ENCODE results near the gene IL16.
"Not testable (repeated sequence)": the region's sequence is repeated elsewhere in the genome, so short reads cannot be mapped to it uniquely, and the experiment has no call there.

IL16 gene

GRCh38 chr15:81331141-81331540, 134.5 kb downstream of the IL16 start:
- H3K9me3 ChIP-seq (ENCODE audit: control extremely low read depth in 1 of 5, control insufficient read depth in 4 of 5, insufficient read depth in 2 of 5, low read depth in 1 of 5, low read length in 4 of 5); H3K36me3 ChIP-seq (ENCODE audit: control insufficient read depth in 4 of 4, insufficient read depth in 4 of 4, low read length in 3 of 4); H3K27me3 ChIP-seq (replicated peaks in 2 of 5; ENCODE audit: control insufficient read depth in 4 of 5, insufficient read depth in 5 of 5, low read length in 4 of 5); H3K27ac ChIP-seq (ENCODE audit: insufficient read depth in 1 of 2, low read depth in 1 of 2, low read length in 2 of 2, poor library complexity in 1 of 2, severe bottlenecking in 2 of 2); POLR2A ChIA-PET: not testable (repeated sequence)
- Histone ChIP-seq H3K4me1 (ENCODE audit: control extremely low read depth in 1 of 4, control insufficient read depth in 4 of 4, insufficient read depth in 4 of 4, low read length in 3 of 4) (peaks cover 4 to 11% (median 8%) of the 10 kb centered on the region in 4 experiments), H3K4me3 (ENCODE audit: control insufficient read depth in 1 of 7, extremely low read depth in 1 of 7, insufficient read depth in 4 of 7, low read depth in 2 of 7, low read length in 6 of 7) (peak overlapping the region in 1 of 7 experiments; percentile 63)
- DNase-seq = peak; percentile 8 to 50 (median 34)
- CTCF ChIA-PET = interaction anchor here (1.3 kb wide), 1 partner anchor 33 kb away, joined by 3 read pairs; no protein-coding TSS in a partner anchor
- 18% methylated on average over 8 of the region's 9 CpGs for WGBS (ENCODE audit: insufficient coverage)

DNA sequence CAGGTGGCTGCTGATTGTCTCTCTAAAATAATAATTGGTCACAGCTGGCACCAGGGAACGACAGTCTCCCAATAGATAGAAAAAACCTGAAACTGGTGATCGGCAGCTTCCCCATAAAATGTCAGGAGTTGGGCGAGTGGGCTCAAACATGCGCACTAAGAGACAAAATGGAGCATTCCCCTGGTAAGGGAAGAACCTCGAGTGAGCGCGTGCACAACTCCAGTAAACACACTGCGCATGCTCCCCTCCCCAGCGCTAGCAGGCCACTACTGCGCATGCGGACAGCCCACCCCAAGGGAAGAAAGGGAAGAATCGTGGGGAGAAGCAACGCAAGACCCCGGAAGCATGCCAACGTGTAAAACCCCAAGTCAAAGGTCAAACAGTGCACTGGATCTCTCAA, 134.9 kb downstream of the IL16 start:
- ChIA-PET POLR2A (no interaction called here), CTCF (interaction anchor here (1.2 to 8.6 kb wide), 5 partner anchors 33 to 63 kb away, joined by 3 to 69 read pairs (median 4); no protein-coding TSS in a partner anchor)
- Histone ChIP-seq H3K4me1 (ENCODE audit: control extremely low read depth in 1 of 4, control insufficient read depth in 4 of 4, insufficient read depth in 4 of 4, low read length in 3 of 4) (peaks cover 2 to 11% (median 8%) of the 10 kb centered on the region in 4 experiments), H3K4me3 (ENCODE audit: control insufficient read depth in 1 of 7, extremely low read depth in 1 of 7, insufficient read depth in 4 of 7, low read depth in 2 of 7, low read length in 6 of 7) (peak overlapping the region in 1 of 7 experiments; percentile 63), H3K27me3 (replicated peaks in 2 of 5; ENCODE audit: control insufficient read depth in 4 of 5, insufficient read depth in 5 of 5, low read length in 4 of 5) (no peaks in the 10 kb centered on the region), H3K27ac (ENCODE audit: insufficient read depth in 1 of 2, low read depth in 1 of 2, low read length in 2 of 2, poor library complexity in 1 of 2, severe bottlenecking in 2 of 2) (no peak overlapping the region), H3K9me3 (ENCODE audit: control extremely low read depth in 1 of 5, control insufficient read depth in 4 of 5, insufficient read depth in 2 of 5, low read depth in 1 of 5, low read length in 4 of 5) (no peaks in the 10 kb centered on the region), H3K36me3 (ENCODE audit: control insufficient read depth in 4 of 4, insufficient read depth in 4 of 4, low read length in 3 of 4) (no peaks in the 10 kb centered on the region)
- WGBS (ENCODE audit: insufficient coverage) = 98% methylated on average over 14 of the region's 15 CpGs
- no peak for DNase-seq

DNA sequence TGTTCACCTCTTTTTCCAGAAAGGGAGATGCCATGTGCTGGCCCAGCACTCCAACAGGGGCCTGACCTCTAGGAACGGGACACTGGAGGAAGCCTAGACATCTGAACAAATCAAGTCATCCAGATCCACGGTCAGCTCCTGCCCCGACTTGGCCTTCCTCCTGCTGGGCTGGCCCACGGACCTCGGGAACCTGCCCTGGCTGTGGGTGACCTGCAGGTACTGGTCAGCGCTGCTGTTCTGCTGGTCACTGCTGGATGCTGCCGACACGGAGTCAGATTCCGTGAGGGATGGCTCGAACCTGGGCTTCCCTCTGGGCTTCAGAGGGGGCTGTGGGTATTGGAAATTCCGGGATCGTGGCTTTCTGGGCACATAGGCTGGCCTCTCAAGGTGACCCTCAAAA, 135.6 kb downstream of the IL16 start:
- Histone ChIP-seq H3K9me3 (ENCODE audit: control extremely low read depth in 1 of 5, control insufficient read depth in 4 of 5, insufficient read depth in 2 of 5, low read depth in 1 of 5, low read length in 4 of 5) (no peaks in the 10 kb centered on the region), H3K4me1 (ENCODE audit: control extremely low read depth in 1 of 4, control insufficient read depth in 4 of 4, insufficient read depth in 4 of 4, low read length in 3 of 4) (peaks cover 0 to 11% (median 9%) of the 10 kb centered on the region in 4 experiments), H3K36me3 (ENCODE audit: control insufficient read depth in 4 of 4, insufficient read depth in 4 of 4, low read length in 3 of 4) (no peaks in the 10 kb centered on the region), H3K4me3 (ENCODE audit: control insufficient read depth in 1 of 7, extremely low read depth in 1 of 7, insufficient read depth in 4 of 7, low read depth in 2 of 7, low read length in 6 of 7) (no peak overlapping the region), H3K27ac (ENCODE audit: insufficient read depth in 1 of 2, low read depth in 1 of 2, low read length in 2 of 2, poor library complexity in 1 of 2, severe bottlenecking in 2 of 2) (no peak overlapping the region), H3K27me3 (replicated peaks in 2 of 5; ENCODE audit: control insufficient read depth in 4 of 5, insufficient read depth in 5 of 5, low read length in 4 of 5) (no peaks in the 10 kb centered on the region)
- no peak for DNase-seq
- CTCF ChIA-PET = interaction anchor here (0.9 to 8.6 kb wide), 7 partner anchors 13 to 62 kb away, joined by 3 to 69 read pairs (median 4); no protein-coding TSS in a partner anchor
- WGBS (ENCODE audit: insufficient coverage) = 97% methylated on average over 7 of the region's 12 CpGs
- POLR2A ChIA-PET = no interaction called here

GRCh38 chr15:81333363-81333762, 136.7 kb downstream of the IL16 start:
- H3K4me1 ChIP-seq (ENCODE audit: control extremely low read depth in 1 of 4, control insufficient read depth in 4 of 4, insufficient read depth in 4 of 4, low read length in 3 of 4) = peaks cover 0 to 18% (median 11%) of the 10 kb centered on the region in 4 experiments
- no peaks in the 10 kb centered on the region for H3K36me3 ChIP-seq (ENCODE audit: control insufficient read depth in 4 of 4, insufficient read depth in 4 of 4, low read length in 3 of 4)
- H3K4me3 ChIP-seq (ENCODE audit: control insufficient read depth in 1 of 7, extremely low read depth in 1 of 7, insufficient read depth in 4 of 7, low read depth in 2 of 7, low read length in 6 of 7) = no peak overlapping the region
- DNase-seq = no peak
- no peaks in the 10 kb centered on the region for H3K9me3 ChIP-seq (ENCODE audit: control extremely low read depth in 1 of 5, control insufficient read depth in 4 of 5, insufficient read depth in 2 of 5, low read depth in 1 of 5, low read length in 4 of 5)
- no peaks in the 10 kb centered on the region for H3K27me3 ChIP-seq (replicated peaks in 2 of 5; ENCODE audit: control insufficient read depth in 4 of 5, insufficient read depth in 5 of 5, low read length in 4 of 5)
- CTCF ChIA-PET = interaction anchor here (0.9 to 8.6 kb wide), 6 partner anchors 9 to 58 kb away, joined by 3 to 69 read pairs (median 4); partner anchors contain the start of gene STARD5
- POLR2A ChIA-PET = interaction anchor here (0.5 kb wide), 1 partner anchor 18 kb away, joined by 3 read pairs; no protein-coding TSS in a partner anchor
- no peak overlapping the region for H3K27ac ChIP-seq (ENCODE audit: insufficient read depth in 1 of 2, low read depth in 1 of 2, low read length in 2 of 2, poor library complexity in 1 of 2, severe bottlenecking in 2 of 2)
- WGBS (ENCODE audit: insufficient coverage) = 88% methylated on average over 3 of the region's 3 CpGs

GRCh38 chr15:81334768-81335435, 138.2 kb downstream of the IL16 start:
- DNase-seq = no peak
- H3K4me1 ChIP-seq (ENCODE audit: control extremely low read depth in 1 of 4, control insufficient read depth in 4 of 4, insufficient read depth in 4 of 4, low read length in 3 of 4) = peaks cover 0 to 28% (median 13%) of the 10 kb centered on the region in 4 experiments
- no peaks in the 10 kb centered on the region for H3K9me3 ChIP-seq (ENCODE audit: control extremely low read depth in 1 of 5, control insufficient read depth in 4 of 5, insufficient read depth in 2 of 5, low read depth in 1 of 5, low read length in 4 of 5)
- WGBS (ENCODE audit: insufficient coverage) = 98% methylated on average over 7 of the region's 10 CpGs
- CTCF ChIA-PET = interaction anchor here (1.1 to 8.6 kb wide), 11 partner anchors 8 to 67 kb away, joined by 3 to 69 read pairs (median 6); no protein-coding TSS in a partner anchor
- no peaks in the 10 kb centered on the region for H3K36me3 ChIP-seq (ENCODE audit: control insufficient read depth in 4 of 4, insufficient read depth in 4 of 4, low read length in 3 of 4)
- no peak overlapping the region for H3K27ac ChIP-seq (ENCODE audit: insufficient read depth in 1 of 2, low read depth in 1 of 2, low read length in 2 of 2, poor library complexity in 1 of 2, severe bottlenecking in 2 of 2)
- no peak overlapping the region for H3K4me3 ChIP-seq (ENCODE audit: control insufficient read depth in 1 of 7, extremely low read depth in 1 of 7, insufficient read depth in 4 of 7, low read depth in 2 of 7, low read length in 6 of 7)
- H3K27me3 ChIP-seq (replicated peaks in 2 of 5; ENCODE audit: control insufficient read depth in 4 of 5, insufficient read depth in 5 of 5, low read length in 4 of 5) = no peaks in the 10 kb centered on the region
- POLR2A ChIA-PET = interaction anchor here (0.6 kb wide), 1 partner anchor 11 kb away, joined by 3 read pairs; the partner anchor contains the start of gene STARD5

- no peaks in the 10 kb centered on the region for H3K27me3 ChIP-seq (replicated peaks in 2 of 5; ENCODE audit: control insufficient read depth in 4 of 5, insufficient read depth in 5 of 5, low read length in 4 of 5)
- no peak overlapping the region for H3K4me3 ChIP-seq (ENCODE audit: control insufficient read depth in 1 of 7, extremely low read depth in 1 of 7, insufficient read depth in 4 of 7, low read depth in 2 of 7, low read length in 6 of 7)
- no peak for DNase-seq
- H3K27ac ChIP-seq (ENCODE audit: insufficient read depth in 1 of 2, low read depth in 1 of 2, low read length in 2 of 2, poor library complexity in 1 of 2, severe bottlenecking in 2 of 2) = no peak overlapping the region
- WGBS (ENCODE audit: insufficient coverage) = 100% methylated on average over 2 of the region's 4 CpGs
- CTCF ChIA-PET = interaction anchor here (1.1 to 8.6 kb wide), 12 partner anchors 9 to 69 kb away, joined by 3 to 69 read pairs (median 6); no protein-coding TSS in a partner anchor
- H3K36me3 ChIP-seq (ENCODE audit: control insufficient read depth in 4 of 4, insufficient read depth in 4 of 4, low read length in 3 of 4) = no peaks in the 10 kb centered on the region
- POLR2A ChIA-PET = interaction anchor here (0.6 kb wide), 1 partner anchor 12 kb away, joined by 3 read pairs; the partner anchor contains the start of gene STARD5
- peaks cover 0 to 28% (median 13%) of the 10 kb centered on the region in 4 experiments for H3K4me1 ChIP-seq (ENCODE audit: control extremely low read depth in 1 of 4, control insufficient read depth in 4 of 4, insufficient read depth in 4 of 4, low read length in 3 of 4)
- H3K9me3 ChIP-seq (ENCODE audit: control extremely low read depth in 1 of 5, control insufficient read depth in 4 of 5, insufficient read depth in 2 of 5, low read depth in 1 of 5, low read length in 4 of 5) = no peaks in the 10 kb centered on the region
These were observed 139.0 kb downstream of the IL16 start for GRCh38 chr15:81335631-81336030.

DNA sequence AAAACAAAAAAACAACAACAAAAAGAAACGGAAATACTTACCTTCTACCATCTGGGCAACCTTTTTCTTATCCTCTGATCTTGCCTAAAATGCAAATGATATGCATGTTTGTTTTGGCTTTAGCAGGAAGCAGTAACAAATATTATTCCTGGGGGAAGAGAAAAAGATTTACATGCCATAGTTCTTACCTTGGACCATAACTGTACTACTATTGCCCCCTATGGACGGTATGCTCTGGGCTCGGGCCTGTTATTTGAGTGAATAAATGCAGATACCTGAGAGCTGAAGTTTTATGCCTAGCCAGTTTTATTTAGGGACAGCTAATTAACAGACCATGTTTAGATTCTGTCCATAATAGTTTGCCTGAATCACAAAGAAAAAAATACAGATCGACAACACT, 139.9 kb downstream of the IL16 start:
- Histone ChIP-seq H3K4me1 (ENCODE audit: control extremely low read depth in 1 of 4, control insufficient read depth in 4 of 4, insufficient read depth in 4 of 4, low read length in 3 of 4) (peaks cover 0 to 23% (median 5%) of the 10 kb centered on the region in 4 experiments), H3K36me3 (ENCODE audit: control insufficient read depth in 4 of 4, insufficient read depth in 4 of 4, low read length in 3 of 4) (no peaks in the 10 kb centered on the region), H3K27me3 (replicated peaks in 2 of 5; ENCODE audit: control insufficient read depth in 4 of 5, insufficient read depth in 5 of 5, low read length in 4 of 5) (no peaks in the 10 kb centered on the region), H3K9me3 (ENCODE audit: control extremely low read depth in 1 of 5, control insufficient read depth in 4 of 5, insufficient read depth in 2 of 5, low read depth in 1 of 5, low read length in 4 of 5) (no peaks in the 10 kb centered on the region), H3K4me3 (ENCODE audit: control insufficient read depth in 1 of 7, extremely low read depth in 1 of 7, insufficient read depth in 4 of 7, low read depth in 2 of 7, low read length in 6 of 7) (no peak overlapping the region), H3K27ac (ENCODE audit: insufficient read depth in 1 of 2, low read depth in 1 of 2, low read length in 2 of 2, poor library complexity in 1 of 2, severe bottlenecking in 2 of 2) (no peak overlapping the region)
- CTCF ChIA-PET = interaction anchor here (0.6 to 8.6 kb wide), 11 partner anchors 10 to 76 kb away, joined by 3 to 69 read pairs (median 5); partner anchors contain the start of gene TMC3
- WGBS (ENCODE audit: insufficient coverage) = no CpG with 5 or more reads among the region's 4 CpGs
- POLR2A ChIA-PET = no interaction called here
- DNase-seq = peak; percentile 28 to 34 (median 29)

Measured in common myeloid progenitor, CD34-positive (primary cell).